GM18870 (cell line): Measurements from ENCODE around the gene SPATA16.
"Not testable (repeated sequence)": the region's sequence is repeated elsewhere in the genome, so short reads cannot be mapped to it uniquely, and the experiment has no call there.

ENCODE experiments used
- ATAC-seq: cut with Tn5 transposase; IDR thresholded peaks from one replicate; pipeline ENCODE4 v1.9.1; 2021; ENCODE audit warnings: moderate library complexity; ENCODE audit not compliant: unreplicated experiment

The SPATA16 gene

DNA sequence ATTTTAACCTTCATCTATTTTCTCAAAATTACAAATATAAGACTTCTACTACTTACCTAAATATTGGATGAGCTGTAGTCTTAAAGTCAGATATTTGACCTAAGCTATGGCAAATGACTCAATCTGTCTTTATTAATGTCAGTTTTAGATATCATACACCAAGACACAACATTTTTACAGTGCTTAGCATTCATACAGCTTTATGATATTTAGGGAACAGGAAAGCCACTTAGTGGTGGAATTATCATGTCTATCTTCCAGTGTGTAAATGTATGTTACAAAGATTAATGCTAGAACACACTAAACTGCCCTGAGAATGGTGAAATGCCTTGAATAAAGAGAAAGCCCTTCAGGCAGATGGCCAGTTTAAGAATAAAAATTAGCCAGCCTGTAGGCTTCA is 135.0 kb downstream of the SPATA16 start:
- ATAC-seq, result no peak

GRCh38 chr3:173004681-173005080 is 136.4 kb downstream of the SPATA16 start:
- no peak for ATAC-seq

GRCh38 chr3:173003956-173004355 is 137.1 kb downstream of the SPATA16 start:
- no peak for ATAC-seq

GRCh38 chr3:173003471-173003870 is 137.6 kb downstream of the SPATA16 start:
- ATAC-seq, result no peak

DNA sequence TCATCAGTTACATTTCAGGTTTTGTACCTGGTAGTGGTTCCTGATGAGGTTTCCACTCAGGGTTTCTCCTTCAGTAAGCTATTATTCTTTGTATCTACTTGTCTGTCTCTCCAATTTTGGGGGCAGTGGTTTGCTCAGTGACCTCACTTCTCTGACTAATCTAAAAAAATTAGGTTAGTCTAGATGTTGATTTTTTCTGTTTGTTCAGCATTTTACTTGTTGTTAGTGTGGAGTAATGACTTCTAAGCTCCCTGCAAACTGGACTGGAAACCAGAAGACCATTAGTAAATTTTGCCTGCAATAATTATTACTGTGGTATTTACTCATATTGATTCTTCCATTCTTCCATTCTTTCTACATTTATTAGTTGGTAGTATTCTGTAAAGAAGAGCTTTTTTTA is 139.4 kb downstream of the SPATA16 start:
- no peak for ATAC-seq

DNA sequence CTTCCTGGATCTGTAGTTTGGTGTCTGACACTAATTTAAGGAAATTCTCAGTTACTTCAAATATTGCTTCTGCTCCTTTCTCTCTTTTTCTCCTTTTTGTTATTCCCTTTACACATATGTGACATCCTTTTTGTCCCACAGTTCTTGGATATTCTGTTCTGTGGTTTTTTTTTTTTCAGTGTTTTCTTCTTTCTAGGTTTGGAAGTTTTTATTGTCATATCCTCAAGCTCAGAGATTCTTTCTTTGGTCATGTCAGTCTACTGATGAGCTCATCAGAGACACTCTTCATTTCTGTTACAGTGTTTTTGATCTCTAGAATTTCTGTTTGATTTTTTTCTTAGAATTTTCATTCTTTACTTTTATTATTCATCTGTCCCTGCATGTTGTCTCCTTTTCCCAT is 140.5 kb downstream of the SPATA16 start:
- ATAC-seq, result no peak

DNA sequence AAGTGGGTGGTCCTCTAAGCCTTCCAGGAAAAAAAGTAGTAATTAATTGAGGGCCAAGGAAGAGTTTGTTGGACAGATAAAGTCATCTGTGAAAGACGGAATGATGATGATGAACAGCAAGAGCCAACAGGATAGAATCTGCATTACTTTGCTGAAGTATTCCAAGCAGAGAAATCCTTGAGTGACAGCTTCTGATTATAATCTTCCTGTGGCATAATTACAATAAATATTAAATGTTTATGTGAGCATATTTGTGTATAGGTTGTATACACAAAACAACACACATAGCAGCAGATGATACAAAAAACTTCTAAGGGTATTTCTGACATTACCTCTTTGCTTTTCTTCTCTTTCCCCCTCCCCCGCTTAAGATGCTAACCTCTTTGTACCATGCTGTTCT is 147.6 kb downstream of the SPATA16 start:
- ATAC-seq, result no peak

GRCh38 chr3:172991424-172991996 is 149.5 kb downstream of the SPATA16 start:
- ATAC-seq, result no peak

- no peak for ATAC-seq
Observed at GRCh38 chr3:172989373-172989772, 151.7 kb downstream of the SPATA16 start.

- ATAC-seq, result no peak
Observed at GRCh38 chr3:172987273-172987672, 153.8 kb downstream of the SPATA16 start.

DNA sequence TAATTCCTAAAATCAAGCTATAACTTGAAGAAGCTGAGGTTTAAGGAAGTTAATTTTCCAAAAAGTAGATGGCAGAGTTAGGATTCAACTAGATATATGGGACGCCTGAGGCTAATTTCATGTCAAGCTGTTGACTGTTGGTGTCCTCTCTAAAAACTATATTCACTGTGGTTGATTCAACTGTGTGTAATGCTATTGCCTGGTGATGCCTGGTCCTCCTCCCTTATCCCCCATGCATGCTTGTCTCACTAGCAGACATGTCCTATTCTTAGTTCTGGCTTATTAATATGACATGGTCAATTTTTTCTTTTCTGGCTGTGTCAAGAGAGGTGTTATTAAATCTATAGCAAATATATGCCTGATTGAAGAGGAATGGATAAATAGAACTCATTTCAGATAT is 156.1 kb downstream of the SPATA16 start:
- ATAC-seq, result no peak

- ATAC-seq, result no peak
Observed at GRCh38 chr3:172982736-172983364, 158.2 kb downstream of the SPATA16 start.

- no peak for ATAC-seq
Observed at GRCh38 chr3:172981407-172981983, 159.5 kb downstream of the SPATA16 start.

DNA sequence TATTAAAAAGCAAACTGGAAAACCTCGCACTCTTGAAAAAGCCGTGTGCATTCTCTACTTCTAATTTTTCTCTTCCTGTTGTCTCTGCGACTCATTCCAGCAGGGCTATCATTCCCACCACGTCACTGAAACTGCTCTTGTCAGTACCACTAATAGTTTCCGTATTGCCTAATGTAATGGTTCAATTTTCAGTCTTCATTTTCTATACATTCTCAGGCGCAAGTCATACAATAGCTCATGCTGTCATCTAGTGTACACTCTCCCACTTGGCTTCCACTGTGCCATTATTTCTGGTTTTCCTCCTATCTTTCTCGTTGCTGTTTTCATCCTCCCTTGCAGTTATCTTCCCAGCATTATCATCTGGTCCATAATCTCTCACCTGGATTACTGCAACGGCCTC is 160.2 kb downstream of the SPATA16 start:
- ATAC-seq, result no peak

GRCh38 chr3:172977696-172978095 is 163.3 kb downstream of the SPATA16 start:
- no peak for ATAC-seq

GRCh38 chr3:172974969-172975368 is 166.1 kb downstream of the SPATA16 start:
- ATAC-seq, result no peak

- ATAC-seq, result no peak
Observed at GRCh38 chr3:172973799-172974198, 167.2 kb downstream of the SPATA16 start.

DNA sequence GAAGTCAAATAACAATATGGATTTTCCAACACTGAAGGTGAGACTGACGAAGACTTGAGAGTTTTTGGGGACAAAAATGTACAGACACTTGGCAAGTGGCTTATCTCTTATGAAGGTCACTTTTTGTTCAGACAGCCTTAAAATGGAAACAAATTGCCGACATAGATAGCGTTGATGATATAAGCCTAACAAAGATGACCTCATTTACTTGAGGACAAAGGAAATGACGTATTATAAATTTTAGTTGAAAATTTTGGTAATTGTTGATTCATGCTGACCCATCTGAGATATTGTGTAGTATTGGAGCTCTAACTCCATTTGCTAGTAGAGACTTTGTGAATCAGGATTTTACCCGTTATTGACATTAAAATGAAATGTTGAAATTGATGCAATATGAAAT is 168.3 kb downstream of the SPATA16 start:
- no peak for ATAC-seq

- no peak for ATAC-seq
Observed at GRCh38 chr3:172972067-172972466, 169.0 kb downstream of the SPATA16 start.

DNA sequence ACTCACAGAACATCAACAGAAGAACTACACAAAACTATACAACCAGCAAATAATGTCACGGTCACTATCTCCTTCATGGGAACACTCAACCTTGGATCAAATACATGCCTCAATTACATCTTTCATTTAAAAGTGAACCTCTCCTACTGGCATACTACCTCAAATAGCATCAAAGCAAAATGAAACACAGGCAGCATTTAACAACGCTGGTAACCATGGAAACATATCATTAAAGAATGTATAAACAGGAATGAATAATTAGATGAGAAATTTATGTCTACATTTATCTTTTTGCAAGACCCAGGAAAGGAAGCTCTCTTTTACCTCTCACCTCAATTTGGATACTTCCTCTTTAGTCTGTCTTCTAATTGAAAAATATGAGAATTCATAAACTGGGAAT is 172.4 kb downstream of the SPATA16 start:
- ATAC-seq, result no peak

- ATAC-seq, result no peak
Observed at GRCh38 chr3:172965256-172965655, 175.8 kb downstream of the SPATA16 start.

DNA sequence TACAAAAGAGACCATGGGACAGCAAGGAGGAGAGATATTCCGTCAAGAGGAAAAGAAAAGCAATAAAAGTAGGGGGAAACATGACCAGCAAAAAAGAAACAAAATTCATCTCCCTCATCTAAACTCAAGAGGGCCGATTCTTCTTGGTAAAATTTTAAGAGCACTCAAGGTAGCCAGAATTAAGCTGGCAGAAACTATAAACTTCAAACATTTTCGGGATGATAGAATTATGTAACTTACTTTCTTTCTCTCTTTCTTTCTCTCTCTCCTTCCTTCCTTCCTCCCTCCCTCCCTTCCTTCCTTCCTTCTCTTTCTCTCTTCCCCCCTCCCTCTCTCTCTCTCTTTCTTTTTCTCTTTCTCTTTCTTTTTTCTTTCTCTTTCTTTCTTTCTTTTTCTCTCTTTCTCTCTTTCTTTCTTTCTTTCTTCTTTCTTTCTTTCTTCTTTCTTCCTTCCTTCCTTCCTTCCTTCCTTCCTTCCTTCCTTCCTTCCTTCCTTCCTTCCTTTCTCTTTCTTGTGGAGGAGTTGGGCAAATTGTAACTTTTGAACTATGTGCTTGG is 180.3 kb downstream of the SPATA16 start:
- ATAC-seq, result not testable (repeated sequence)
